T follicular helper cell (primary cell): Measurements from ENCODE around the gene LIPG.

Experiments
- DNase-seq: peaks from one replicate; pipeline ENCODE4 v3.0.0-alpha.2; 2020; ENCODE audit warnings: low read depth

LIPG gene

GRCh38 chr18:49612515-49613033 lies 50.7 kb downstream of the LIPG start:
- no peak for DNase-seq

GRCh38 chr18:49613141-49613640 lies 51.3 kb downstream of the LIPG start:
- no peak for DNase-seq

- DNase-seq = no peak
Measured at GRCh38 chr18:49613641-49614151, 51.8 kb downstream of the LIPG start.

- DNase-seq = no peak
Measured at GRCh38 chr18:49616618-49617328, 54.9 kb downstream of the LIPG start.

DNA sequence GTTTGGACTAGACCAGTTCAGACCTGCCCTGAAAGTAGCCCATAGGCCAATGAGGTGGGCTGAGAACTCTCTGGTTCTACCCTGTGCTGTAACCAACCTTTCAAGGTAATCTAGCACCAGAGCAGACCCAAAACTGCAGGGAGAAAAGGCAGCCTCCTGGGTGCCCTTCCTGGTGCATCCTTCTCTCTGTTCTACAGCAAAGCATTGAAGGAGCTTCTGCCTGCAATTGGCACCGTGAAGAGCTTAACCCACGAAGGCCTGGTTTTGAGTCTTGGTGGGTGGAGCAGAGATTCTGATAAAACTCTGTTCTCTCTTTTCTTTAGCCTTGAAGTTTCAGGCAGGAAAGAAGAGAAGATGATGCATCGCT lies 55.5 kb downstream of the LIPG start:
- no peak for DNase-seq

- DNase-seq = no peak
Measured at GRCh38 chr18:49617865-49618264, 56.0 kb downstream of the LIPG start.

GRCh38 chr18:49618742-49619681 lies 57.2 kb downstream of the LIPG start:
- no peak for DNase-seq

DNA sequence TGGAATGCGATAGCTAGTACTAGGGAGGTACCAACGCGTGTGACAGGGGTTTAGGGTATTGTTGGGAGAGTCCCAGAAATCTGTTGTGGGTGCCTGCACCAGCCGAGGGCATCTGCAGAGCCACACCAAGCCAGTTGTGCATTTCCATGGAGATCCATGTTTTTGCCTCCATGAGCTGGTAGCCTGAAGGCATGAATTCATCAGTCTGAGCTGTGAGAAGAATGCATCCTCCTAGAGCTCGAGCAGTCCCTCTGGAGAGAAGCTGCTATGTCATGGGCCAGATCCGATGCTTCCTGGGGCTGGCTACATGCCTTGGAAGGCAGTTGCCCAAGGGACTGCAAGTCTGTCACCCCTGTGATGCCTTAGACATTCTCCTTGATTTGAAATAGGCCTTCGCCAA lies 57.9 kb downstream of the LIPG start:
- DNase-seq = no peak

DNA sequence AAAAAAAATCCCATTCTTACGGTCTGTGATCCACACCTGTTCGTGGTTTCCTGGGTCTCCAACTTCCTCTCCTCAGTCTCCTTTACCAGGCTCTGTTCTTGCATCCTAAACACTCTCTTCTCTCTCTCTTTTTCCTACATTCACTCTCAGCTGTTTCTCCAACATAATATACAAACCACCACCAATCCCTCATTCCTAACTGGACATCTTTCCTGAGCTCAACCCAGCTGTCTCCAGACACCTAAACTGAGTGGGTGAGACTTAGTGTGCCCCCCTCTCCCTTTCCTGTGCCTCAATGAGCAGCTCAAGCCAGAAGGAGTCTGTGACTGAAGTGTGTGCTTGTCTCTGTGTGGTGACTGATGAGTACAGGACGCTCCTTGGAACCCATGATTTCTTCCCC lies 59.4 kb downstream of the LIPG start:
- DNase-seq = no peak

- DNase-seq = no peak
Measured at GRCh38 chr18:49621717-49622351, 60.0 kb downstream of the LIPG start.

GRCh38 chr18:49623571-49623970 lies 61.7 kb downstream of the LIPG start:
- DNase-seq = no peak

GRCh38 chr18:49625021-49625691 lies 63.3 kb downstream of the LIPG start:
- DNase-seq = no peak

DNA sequence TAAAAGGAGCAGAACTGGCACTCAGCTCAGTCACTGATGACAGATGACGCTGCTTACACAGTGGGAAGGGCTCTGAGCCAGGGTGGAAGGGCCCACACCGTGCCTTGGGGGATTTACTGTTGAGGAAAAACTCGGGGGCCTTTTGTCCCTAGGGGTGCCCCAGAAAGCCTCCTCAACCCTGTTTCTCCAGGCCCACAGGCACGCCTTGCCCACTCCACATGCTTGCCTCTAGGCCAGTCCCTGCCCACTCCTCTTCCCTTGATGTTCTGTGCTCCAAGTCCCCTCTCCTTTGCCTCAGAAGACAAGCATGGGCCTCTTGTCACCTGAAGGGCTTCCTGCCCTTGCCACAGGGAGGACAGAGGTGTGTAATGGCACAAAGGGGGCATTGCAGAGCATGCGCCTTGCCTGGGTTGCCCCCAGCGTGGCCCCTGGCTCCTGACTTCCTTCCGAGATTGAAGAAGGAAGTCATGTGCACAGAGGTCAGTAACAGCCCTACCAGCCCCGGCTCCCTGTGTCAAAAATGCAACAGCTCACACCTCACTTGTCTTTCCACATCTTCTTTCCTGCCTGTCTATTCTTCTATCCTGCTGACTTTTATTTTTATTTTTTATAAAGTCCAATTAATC lies 65.1 kb downstream of the LIPG start:
- DNase-seq = no peak

DNA sequence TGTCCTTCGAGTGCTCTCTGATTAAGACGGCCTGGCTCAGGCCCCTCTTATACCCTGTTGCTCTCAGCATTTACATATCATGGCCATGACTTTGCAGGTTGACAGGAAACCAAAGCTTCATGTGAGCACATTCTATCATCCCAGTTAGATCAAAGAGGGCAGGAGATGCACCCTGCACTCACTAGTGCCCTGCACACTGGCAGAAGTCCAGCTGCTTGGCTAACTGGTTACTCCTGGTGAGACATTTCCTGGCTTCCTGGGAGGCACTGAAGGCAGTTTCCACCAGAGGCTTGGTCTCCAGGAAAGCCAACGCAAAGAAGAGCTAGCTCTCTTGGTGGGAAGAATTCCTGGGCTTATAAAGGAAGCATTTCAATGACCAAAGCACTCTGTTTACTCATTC lies 66.3 kb downstream of the LIPG start:
- no peak for DNase-seq

DNA sequence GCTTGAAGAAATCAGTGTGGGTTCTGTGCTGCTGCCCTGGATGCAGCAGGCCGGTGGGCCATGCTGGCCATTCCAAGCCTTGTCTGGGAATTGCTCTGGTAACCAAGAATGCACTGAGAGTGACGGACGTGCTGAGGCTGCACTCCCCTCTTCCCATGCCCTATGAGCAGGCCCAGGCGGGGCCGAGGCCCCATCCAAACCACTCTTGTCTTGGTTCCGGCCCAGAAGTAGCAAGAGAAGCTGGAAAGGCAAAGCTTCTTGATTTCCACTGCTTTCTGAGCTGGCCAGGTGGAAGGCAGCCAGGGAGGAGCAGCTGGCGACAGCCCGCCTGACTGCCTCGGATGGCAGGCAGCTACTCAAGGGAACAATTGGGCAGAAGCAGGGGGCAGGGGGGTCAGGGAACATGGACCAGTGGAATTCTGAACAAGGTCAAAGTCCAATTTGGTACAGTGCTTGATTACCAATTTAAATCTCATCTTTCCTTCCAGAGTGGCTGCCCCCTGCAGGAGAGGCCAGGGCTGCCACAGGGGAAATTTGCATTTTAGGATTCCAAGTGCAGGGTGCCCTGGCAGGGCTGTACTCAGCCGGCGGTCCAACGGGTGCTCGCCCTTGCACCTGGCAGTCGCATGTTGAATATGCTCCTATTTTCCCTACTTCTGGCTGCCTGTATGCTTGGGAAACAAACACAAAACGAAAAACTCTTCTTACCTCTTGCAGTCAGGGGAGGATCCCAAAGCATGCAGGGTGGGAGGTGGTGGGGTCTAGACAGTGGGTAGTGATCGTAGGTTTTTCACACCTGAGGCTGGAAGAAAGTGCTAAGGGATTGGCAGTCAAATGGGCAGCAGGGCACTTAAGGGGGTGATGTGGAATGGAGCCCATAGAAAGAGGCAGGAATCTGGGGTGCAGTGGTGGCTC lies 67.3 kb downstream of the LIPG start:
- DNase-seq = no peak

GRCh38 chr18:49630246-49630699 lies 68.4 kb downstream of the LIPG start:
- no peak for DNase-seq

DNA sequence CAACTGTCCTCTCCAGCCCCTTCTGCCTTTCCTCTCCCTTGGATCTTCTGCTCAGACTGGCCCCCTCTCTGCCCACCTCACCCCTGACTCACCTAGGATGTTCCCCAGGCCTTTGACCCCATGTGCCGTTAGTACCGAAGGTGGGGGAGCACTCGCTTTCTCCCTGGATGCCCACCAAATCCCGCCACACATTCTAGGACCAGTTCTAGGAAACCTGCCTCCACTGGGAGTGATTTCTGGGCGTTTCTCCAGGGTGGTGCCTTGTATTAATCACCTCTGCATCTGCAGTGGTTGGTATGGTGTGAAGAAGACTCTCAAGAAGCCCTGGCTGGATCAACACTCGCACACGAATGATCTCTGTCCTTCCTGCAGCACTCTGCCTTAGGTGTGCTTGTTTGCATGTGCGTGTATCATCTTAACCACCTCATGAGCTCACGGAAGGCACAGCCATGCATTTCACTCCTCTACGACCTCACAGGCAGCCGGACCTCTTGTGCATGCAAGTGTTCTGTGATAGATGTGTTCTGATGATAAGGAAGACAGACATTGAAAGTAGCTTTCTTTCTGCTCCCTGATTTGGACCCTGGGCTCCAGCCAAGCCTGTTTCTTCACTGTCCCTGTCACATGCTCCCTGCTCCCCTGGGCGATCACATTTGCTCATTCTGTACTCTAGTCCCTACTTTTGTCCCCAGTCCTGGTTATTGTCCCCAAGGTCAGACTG lies 69.4 kb downstream of the LIPG start:
- no peak for DNase-seq

DNA sequence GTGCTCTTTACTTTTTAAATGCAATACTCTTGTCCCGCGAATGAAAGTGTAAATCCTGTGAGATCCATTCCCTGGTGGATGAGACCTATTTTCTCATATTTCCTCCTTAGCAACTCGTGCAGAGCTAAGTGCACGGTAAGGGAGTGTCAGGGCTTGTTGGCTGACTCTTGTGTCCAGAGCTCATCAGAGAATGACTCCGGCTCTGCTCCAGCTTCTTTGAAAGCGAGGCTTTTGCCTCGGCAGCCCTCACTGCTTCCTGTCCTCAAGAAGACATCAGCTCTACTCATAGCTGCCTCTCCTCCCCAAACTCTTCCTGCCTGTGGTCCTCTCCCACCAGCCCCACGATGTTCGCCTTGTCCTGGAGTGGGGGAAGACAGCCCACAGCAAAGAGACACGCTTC lies 70.7 kb downstream of the LIPG start:
- DNase-seq = no peak

DNA sequence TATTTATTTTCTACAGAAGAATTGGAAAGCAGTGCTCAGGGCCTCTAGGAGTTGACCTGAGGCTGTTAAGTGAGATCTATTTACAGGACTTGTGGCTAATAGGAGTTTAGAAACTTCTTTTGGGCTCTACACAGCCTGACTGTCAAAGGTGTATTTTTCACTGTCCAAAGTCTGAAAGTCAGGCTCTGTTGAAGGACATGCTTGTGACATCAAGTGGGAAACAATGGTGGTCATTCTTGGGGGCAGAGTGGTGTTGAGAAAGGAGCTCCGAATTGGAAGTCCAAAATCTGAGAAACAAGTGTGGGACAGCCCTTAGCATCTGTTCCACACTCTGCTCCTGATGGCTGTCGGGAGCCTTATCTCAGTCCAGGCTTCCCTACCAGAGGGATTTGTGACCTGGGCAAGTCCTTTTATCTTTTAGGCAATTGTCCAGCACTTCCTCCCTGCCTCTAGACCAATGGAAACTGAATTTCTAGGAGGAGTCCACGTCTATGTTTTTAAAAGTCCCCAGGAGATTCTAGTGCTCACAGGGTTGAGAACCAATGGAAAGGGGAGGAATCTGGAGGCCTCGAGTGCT lies 76.4 kb downstream of the LIPG start:
- no peak for DNase-seq
